NCI-H82 treated with DMSO at 0.1 percent for 48 hours (cell line): ENCODE data around the gene MMP14.
A peak's percentile ranks its signal among the peaks of the same experiment; 100 is the strongest.
"Not testable (repeated sequence)": the region's sequence is repeated elsewhere in the genome, so short reads cannot be mapped to it uniquely, and the experiment has no call there.

ENCODE experiments used
- DNase-seq: peaks from one replicate; lab custom pipeline; 2025; ENCODE audit not compliant: unreplicated experiment; lab: John Stamatoyannopoulos, UW

The MMP14 gene

DNA sequence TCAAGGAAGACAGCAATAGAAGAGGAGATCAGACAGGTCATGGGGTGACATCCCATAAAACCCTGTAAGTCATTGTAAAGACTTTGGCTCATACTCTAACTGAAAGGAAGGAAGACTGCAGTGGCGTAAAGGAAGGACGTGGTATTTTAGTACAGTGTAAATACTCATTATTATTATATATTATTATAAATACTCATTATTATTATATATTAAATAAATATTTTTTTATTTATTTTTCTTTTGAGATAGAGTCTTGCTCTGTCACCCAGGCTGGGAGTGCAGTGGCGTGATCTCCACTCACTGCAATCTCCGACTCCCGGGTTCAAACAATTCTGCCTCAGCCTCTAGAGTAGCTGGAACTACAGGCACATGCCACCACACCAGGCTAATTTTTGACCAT is 20.0 kb downstream of the MMP14 start:
- no peak for DNase-seq

DNA sequence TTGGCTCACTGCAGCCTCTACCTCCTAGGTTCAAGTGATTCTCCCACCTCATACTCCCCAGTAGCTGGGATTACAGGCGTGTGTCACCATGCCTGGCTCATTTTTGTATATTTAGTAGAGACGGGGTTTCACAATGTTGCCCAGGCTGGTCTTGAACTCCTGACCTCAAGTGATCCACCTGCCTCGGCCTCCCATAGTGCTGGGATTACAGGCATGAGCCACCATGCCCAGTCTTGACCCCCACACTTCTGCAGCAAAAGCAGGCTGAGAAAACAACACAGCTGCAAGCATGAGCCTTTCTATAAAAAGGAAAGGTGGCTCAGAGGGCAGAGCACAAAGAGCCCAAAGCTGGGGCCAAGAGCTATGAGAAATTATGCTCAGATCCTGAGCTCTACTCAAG is 24.0 kb downstream of the MMP14 start:
- not testable (repeated sequence) for DNase-seq

DNA sequence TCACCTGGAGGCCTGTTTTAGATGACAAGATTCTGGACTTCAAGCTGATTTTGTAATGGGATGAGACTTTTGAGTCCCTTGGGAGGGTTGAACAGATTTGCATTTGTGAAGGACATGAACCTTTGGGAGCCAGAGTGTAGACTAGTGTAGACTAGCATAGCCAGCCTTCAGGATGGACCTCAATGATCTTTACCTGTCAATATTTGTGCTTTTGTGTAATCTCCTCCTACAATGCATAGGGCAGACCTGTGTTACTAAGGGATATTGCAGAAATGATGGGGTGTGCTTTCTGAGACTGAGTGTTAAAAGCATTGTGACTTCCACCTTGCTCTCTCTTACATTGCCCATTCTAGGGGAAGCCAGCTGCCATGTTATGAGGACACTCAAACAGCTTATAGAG is 25.3 kb downstream of the MMP14 start:
- DNase-seq: no peak

DNA sequence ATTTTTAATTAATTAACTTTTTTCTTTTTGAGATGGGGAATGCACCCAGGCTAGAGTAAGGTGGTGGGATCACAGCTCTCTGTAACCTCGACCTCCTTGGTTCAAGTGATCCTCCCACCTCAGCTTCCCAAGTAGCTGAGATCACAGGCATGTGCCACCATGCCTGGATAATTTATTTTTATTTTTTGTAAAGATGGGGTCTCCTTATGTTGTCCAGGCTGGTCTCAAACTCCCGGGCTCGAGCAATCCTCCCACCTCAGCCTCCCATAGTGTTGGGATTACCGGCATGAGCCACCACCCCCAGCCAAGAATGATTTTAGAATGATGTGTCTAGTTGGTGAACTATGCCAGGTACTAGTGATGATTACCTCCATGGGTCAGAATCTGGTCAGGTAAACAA is 28.6 kb downstream of the MMP14 start:
- DNase-seq: no peak

DNA sequence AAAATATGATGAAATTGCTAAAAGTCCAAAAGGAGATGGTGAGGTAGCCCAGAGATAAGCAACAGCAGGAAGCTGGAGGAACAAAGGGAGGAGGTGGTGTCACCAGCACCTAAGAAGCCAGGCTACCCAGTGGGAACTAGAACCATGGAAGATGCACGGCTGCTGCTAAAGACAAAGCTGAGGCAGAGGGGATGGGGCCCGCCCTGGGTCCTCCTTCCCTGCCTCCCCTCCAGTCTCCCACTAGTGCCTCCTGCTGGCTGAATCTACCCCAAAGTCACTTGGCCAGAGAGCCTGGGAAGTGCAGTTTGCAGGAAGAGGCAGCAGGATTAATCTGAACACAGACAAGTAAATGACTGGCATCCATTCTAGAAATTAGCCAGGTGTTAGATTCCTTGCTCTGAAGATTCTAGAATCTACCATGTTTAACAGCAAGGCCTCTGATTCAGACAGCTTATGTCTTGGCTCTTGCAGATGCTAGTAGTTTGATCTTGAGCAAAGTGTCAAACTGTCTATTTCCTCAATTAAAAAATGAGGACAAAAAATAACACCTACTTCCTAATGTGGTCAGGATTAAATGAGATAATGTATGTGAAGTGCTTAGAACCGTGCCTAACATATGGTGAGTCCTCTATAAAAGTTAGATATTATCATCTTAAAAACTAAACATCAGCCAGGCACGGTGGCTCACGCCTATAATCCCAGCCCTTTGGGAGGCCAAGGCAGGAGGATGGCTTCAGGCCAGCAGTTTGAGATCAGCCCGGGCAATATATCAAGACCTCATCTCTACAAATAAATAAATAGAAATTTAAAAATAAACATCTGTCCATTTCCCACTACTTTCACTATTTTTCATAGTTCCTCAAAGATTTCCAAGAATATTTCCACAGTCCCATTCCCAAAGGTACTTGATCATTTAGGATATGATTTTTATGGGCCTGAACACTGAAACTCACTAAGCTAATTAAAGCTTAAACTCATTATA is 29.3 kb downstream of the MMP14 start:
- DNase-seq: peak; percentile 1

GRCh38 chr14:22866874-22867273 is 30.5 kb downstream of the MMP14 start:
- no peak for DNase-seq

DNA sequence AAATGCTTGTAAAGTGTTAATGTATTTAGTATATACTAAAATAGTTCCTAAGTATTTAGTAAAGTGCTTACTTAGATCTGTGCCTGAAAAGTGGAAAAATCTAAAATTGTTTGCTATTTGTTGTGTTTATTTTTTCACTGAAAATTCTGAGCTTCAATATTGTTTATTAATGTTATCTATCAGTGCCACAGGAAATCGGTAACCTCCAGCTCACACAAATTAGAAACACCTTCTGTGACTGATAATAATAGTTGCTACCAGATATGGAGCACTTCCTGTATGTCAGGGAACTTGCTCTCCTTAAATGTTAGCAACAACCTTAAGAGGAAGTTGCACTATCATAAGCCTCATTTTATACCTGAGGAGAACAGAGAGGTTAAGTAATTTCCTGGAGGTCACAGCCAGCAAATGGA is 34.4 kb downstream of the MMP14 start:
- no peak for DNase-seq

DNA sequence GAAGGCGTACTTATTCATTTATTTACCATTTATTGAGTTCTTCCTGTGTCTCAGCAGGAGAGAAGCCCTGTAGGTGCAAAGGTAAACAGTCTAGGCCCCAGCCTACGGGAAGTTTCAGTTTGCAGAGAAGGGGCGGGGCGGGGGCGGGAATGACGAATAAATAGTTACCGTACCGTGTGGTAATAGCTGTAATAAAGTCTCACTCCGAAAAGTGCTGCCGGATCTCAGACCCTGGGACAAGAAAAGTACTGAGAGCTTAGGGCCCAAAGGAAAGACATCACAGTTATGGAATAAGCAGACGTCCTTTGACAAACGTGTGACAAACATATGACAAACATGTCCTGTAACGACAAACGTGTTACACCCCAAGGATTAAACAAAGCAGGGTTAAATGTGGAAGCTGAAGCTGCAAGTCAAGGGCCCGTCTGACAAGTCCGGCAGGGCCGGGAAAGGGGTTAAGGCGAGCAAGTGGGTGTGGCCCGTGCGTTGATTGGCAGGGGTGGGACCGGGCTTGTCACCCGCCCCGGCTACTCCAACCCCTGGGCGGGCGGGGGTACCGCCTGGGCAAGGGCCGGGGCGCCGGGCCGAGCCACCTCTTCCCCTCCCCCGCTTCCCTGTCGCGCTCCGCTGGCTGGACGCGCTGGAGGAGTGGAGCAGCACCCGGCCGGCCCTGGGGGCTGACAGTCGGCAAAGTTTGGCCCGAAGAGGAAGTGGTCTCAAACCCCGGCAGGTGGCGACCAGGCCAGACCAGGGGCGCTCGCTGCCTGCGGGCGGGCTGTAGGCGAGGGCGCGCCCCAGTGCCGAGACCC is 35.0 kb downstream of the MMP14 start, which contains the start of gene LRP10:
TSS of gene LRP10 (plus strand) at position 517 of the 809 bp plus-strand sequence. CDS start 564 bp downstream, outside the sequence.
- DNase-seq: peak; percentile 64

GRCh38 chr14:22872033-22872832 is 35.8 kb downstream of the MMP14 start:
- peak; percentile 35 for DNase-seq

GRCh38 chr14:22872833-22873520 is 36.6 kb downstream of the MMP14 start:
- no peak for DNase-seq

- no peak for DNase-seq
These were observed 38.8 kb downstream of the MMP14 start for GRCh38 chr14:22875003-22875747.

DNA sequence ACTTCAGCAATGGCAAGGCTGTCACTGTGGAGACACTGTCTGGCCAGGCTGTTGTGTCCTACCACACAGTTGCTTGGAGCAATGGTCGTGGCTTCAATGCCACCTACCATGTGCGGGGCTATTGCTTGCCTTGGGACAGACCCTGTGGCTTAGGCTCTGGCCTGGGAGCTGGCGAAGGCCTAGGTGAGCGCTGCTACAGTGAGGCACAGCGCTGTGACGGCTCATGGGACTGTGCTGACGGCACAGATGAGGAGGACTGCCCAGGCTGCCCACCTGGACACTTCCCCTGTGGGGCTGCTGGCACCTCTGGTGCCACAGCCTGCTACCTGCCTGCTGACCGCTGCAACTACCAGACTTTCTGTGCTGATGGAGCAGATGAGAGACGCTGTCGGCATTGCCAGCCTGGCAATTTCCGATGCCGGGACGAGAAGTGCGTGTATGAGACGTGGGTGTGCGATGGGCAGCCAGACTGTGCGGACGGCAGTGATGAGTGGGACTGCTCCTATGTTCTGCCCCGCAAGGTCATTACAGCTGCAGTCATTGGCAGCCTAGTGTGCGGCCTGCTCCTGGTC is 39.4 kb downstream of the MMP14 start:
- no peak for DNase-seq

GRCh38 chr14:22877000-22877501 is 40.7 kb downstream of the MMP14 start:
- DNase-seq: no peak

- DNase-seq: no peak
These were observed 42.2 kb downstream of the MMP14 start for GRCh38 chr14:22878271-22879246.

DNA sequence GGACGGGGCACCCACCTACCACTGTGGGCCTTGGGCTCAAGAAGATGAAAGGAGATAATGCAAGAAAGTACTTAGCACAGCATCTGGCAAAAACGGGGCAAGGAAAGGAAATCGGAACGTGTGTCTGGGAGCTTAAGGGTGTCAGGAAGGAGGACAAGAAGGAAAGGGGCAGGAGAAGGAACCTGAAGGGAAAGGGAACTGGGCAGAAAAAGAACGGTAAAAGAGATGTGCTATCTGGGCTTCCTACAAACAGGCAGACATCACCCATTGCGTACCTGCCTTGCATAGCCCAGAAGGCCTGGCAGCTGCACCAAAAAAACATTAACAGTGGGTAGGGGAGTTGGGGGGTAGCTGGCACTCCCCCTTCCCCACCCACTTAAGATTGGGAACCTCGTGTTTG is 45.7 kb downstream of the MMP14 start:
- no peak for DNase-seq

DNA sequence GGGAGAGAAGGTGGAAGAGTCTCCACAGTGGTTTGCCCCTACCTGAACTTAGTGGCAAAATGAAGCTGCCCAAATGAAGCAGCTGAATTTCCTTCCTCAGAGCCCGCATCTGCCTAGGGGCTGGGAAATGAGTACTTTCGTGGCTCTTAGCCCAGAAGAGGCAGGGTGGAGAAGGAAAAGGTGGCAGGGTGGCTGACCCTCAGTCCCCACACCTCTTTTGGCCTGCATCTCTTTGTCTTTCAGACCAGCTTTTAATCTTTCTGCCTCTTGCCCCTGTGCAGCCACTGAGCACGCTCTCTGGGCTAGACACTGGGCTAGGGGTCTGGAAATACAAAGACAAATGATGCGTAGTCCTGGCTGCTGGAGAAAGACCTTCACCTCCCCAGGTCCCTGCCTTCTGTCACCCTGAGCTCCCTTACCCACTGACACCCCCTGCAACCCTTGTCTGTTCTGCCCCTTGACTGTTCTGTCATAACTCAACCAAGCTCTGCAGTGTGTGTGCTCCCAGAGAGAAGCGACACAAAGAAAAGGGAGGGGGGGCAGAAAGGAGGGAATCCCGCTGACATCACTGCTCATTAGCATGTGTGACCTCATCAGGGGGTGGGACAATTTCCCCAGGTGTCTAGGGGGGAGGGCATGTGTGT is 46.3 kb downstream of the MMP14 start:
- no peak for DNase-seq

DNA sequence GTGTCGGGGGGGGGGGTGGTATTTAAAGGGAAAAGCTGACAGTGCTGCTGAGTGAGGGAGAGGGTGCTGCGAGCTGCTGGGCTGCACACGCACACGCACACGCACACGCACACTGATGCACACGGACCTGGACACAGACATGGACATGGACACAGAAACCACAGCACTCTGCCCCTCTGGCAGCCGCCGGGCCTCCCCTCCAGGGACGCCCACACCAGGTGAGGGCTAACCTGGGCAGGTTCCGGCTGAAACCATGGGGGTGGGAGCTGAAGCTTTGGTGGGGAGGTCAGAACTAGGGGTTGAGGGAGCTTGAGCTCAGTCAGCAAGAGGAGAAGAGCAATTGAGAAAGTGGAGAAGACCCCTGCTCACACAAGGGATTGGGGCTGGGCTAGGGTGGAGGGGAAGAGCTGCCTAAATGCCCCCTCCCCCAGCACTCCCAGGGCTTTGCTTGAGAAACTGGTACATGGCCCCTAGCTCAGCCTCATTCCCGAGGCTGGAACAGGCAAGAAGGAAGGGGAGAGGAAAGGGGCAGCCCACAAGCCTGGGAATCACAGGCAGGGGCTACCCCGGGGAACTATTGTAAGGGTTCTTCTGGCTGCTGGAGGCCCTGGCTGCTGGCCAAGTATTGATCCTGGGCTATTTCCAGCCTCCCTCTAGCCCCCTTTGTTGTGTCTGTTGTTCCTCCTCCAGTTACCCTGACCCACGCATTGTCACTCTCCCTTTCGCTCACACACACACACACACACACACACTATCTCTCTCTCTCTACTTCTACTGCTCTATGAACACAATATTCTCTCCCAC is 47.0 kb downstream of the MMP14 start, which contains the start of gene REM2:
TSS of gene REM2 (plus strand) at position 50 of the 804 bp plus-strand sequence. CDS start at position 116, 66 bp downstream.
- no peak for DNase-seq
